Breast epithelium (tissue), 4 donors: ENCODE results near the gene DCLRE1C. TPM values are rescaled to one million over a fixed set of nuclear protein-coding genes. Genes with fewer than 3 reads are reported as not detected.
A peak's percentile ranks its signal among the peaks of the same experiment; 100 is the strongest.
"Not testable (repeated sequence)": the region's sequence is repeated elsewhere in the genome, so short reads cannot be mapped to it uniquely, and the experiment has no call there.

Experiments used
- DNase-seq, 2 donors: peaks; one replicate each; pipeline ENCODE4 v3.0.0-alpha.2; 2019; ENCODE audit warnings: low spot score in 2 of 2
- H3K27ac ChIP-seq, 2 donors: fragments of 200-600 bp; sonication (generic) in 1 of 2; one replicate each; pipeline ENCODE4 v1.5.1; 2016 to 2019; ENCODE audit warnings: mild to moderate bottlenecking in 1 of 2
- H3K27me3 ChIP-seq, 2 donors: fragments of 200-600 bp; sonication (generic) in 1 of 2; one replicate each; pipeline versions ENCODE4 v1.5.1 to v1.6.0; 2017 to 2019; ENCODE audit warnings: control low read depth in 1 of 2, mild to moderate bottlenecking in 1 of 2
- H3K36me3 ChIP-seq: fragments of 200-600 bp; one replicate; pipeline ENCODE4 v1.5.1; 2019
- H3K4me1 ChIP-seq, 2 donors: fragments of 200-600 bp; sonication (generic); one replicate each; pipeline ENCODE4 v1.5.1; 2016 to 2019; ENCODE audit warnings: control low read depth in 1 of 2
- H3K4me3 ChIP-seq, 3 donors: fragments of 200-600 bp; sonication (generic); 1 replicate in 2 of 3; 2 replicates in 1 of 3; pipeline ENCODE4 v1.5.1; 2016 to 2019; ENCODE audit warnings: mild to moderate bottlenecking in 3 of 3, moderate library complexity in 2 of 3
- H3K9me3 ChIP-seq, 2 donors: fragments of 200-600 bp; sonication (generic) in 1 of 2; one replicate each; pipeline ENCODE4 v1.5.1; 2016 to 2019; ENCODE audit warnings: control low read depth in 1 of 2
- POLR2A ChIP-seq: fragments of 450-650 bp; IDR thresholded peaks from one replicate; pipeline ENCODE4 v1.6.1; 2016; ENCODE audit warnings: antibody characterized with exemption, mild to moderate bottlenecking, moderate library complexity
- POLR2AphosphoS5 ChIP-seq, 3 donors: sonication (generic); formaldehyde crosslinking; IDR thresholded peaks; one replicate each; pipeline ENCODE4 v1.6.1; 2017; ENCODE audit warnings: antibody characterized with exemption in 3 of 3
- intact Hi-C: fragments of 100-400 bp; cut with DNase I; formaldehyde crosslinking; loops from one replicate; pipeline ENCODE4 v1.15.1; 2023; ENCODE audit warnings: low total_unique reads
- total RNA-seq, 3 donors: library from RNA; depleted of rRNA; stranded (reverse); fragments of >200 nt; gene quantifications; one replicate each; pipeline ENCODE4 v1.1.0, GENCODE V29; 2016
- TF ChIP-seq, protein P1 (sequence below), 3 donors: fragments of 450-650 bp; IDR thresholded peaks; one replicate each; pipeline ENCODE4 v1.5.1; 2016 to 2017; ENCODE audit warnings: antibody characterized with exemption in 3 of 3, mild to moderate bottlenecking in 3 of 3, moderate library complexity in 3 of 3

The DCLRE1C gene
- total RNA-seq: 10 to 100 TPM in 2 of 3 donors, 1 to 10 TPM in 1; 8.3 to 21.2 (median 10.8) TPM

DNA sequence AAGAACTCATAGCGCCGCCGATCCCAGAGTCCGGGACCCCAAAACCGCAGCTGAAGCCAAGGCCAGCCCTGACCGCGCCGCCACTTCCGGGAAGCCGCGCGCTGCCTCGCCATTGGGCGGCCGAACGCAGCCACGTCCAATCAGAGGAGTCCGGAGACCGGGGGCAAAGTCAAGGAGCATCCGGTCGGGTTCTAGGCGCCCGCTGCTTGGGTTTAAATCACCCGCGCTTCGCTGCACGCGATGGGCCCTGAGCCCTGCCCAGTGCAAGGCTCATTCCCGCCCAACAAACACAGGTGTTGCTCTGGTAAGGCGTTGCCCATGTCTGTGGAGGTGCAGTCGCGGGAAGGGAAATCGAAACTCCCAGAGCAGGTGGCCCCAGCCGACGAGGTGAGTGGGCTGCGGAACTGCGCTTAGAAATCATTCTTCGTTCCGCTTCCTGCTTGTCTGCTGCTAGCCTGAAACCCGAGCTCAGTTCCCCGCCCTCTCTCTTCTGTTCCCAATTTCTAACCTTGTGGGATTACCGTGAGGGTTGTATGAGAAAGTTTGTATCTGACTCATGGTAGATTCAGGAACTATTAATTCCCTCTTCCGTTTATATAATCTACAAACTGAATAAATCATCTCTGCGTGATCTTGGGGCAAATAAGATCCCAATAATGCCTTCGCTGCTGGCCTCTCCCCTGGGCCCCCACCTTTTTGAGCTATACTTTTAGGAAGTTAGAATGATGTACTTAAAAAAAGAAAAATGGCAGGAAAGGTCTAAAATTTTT is at the start of gene DCLRE1C:
DCLRE1C (minus strand) TSS at position 96 of the 770 bp plus-strand sequence; CDS start at position 10, 86 bp downstream.
- peak within 1 kb of the TSS; percentile 50 to 79 (median 70) for H3K4me3 ChIP-seq
- H3K4me1 ChIP-seq: no peaks in the 10 kb centered on the region
- H3K36me3 ChIP-seq: no peaks in the 10 kb centered on the region
- H3K9me3 ChIP-seq: no peaks in the 10 kb centered on the region
- peak within 1 kb of the TSS; percentile 78 to 91 for H3K27ac ChIP-seq
- DNase-seq: peak; percentile 85 to 88
- intact Hi-C loops: loop anchor here (10.0 kb wide), 1 partner anchor 141 kb away; the partner anchor contains the start of gene RPP38
- H3K27me3 ChIP-seq: no peaks in the 10 kb centered on the region
- TF ChIP-seq POLR2AphosphoS5 (IDR thresholded peaks at IDR 0.05) (peak; percentile 69 to 87 (median 75)), POLR2A (peak; percentile 18)
- TF ChIP-seq, protein P1, sequence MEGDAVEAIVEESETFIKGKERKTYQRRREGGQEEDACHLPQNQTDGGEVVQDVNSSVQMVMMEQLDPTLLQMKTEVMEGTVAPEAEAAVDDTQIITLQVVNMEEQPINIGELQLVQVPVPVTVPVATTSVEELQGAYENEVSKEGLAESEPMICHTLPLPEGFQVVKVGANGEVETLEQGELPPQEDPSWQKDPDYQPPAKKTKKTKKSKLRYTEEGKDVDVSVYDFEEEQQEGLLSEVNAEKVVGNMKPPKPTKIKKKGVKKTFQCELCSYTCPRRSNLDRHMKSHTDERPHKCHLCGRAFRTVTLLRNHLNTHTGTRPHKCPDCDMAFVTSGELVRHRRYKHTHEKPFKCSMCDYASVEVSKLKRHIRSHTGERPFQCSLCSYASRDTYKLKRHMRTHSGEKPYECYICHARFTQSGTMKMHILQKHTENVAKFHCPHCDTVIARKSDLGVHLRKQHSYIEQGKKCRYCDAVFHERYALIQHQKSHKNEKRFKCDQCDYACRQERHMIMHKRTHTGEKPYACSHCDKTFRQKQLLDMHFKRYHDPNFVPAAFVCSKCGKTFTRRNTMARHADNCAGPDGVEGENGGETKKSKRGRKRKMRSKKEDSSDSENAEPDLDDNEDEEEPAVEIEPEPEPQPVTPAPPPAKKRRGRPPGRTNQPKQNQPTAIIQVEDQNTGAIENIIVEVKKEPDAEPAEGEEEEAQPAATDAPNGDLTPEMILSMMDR (IDR thresholded peaks at IDR 0.05): no peak

DNA sequence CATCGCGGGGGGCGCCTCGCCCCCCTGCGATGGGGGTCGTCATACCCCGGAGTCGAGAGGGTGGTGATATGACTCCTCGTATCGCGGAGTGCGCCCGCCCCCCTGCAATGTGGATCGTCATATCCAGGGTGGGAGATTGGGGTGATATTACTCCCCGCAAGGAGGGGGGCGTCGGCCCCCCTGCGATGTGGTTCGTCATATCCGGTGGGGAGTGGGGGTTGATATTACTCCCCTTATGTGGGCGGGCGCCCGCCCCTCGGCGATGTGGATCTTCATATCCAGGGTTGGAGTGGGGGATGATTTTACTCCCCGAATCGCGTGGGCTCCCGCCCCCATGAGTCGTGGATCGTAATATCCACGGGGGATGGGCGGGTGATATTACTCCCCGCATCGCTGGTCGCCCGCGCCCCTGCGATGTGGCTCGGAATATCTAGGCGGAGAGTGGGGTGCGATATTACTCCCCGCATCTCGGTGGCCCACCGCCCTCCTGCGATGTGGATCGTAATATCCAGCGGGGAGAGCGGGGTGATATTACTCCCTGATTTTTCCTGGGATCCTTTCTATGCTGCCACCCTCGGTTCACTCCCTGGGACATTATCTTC is 42.2 kb upstream of the DCLRE1C start:
- peak overlapping the region in 1 of 3 donors; percentile 12 for H3K4me3 ChIP-seq
- DNase-seq: no peak

DNA sequence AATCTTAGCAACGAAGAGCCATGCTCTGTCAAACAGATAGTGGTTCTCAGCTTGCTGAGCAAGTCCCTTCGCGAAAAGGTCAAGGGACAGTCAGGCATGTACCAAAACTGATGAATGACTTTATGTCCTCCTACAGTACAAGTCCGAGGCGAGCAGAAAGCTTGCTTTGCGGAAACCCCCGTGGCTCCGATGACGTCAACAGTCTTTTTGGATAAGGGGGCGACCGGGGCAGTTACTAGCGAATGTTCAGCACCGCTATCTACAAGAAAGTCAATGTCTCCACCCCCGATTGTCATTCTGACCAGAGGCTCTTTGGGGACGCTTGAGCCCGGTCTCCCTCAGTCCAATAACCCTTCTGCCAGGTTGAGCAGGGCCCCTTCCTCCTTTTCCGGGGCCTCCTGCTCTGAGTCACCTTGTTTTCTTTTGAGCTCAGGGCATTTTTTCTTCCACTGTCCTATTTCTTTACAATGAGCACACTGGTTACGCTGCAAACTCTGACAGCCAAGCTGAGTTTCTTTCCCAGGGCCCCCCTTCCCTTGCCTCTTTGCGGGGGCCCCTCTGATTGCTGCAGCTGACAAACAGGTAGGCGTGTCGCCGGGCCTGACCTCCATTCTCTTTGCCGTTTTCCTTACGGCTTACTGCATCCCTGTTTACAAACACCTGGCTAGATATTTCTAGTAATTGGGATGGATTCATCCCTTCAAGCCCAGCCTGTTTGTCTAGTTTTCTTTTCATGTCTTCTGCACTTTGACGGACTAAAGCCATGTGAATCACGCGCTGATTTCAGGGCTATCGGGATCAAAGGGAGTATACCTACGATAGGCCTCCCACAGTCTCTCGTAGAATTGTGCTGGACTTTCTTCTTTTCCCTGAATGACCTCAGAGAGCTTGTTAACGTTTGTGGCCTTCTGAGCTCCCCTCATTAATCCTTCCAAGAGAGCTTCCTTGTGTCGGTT is 39.9 kb upstream of the DCLRE1C start:
- H3K4me3 ChIP-seq, H3K36me3 ChIP-seq, intact Hi-C loops, H3K27me3 ChIP-seq, H3K27ac ChIP-seq, H3K4me1 ChIP-seq, H3K9me3 ChIP-seq, DNase-seq: not testable (repeated sequence)

More for the DNA sequence above, 42.2 kb upstream of the DCLRE1C start:
- no peak for TF ChIP-seq POLR2AphosphoS5 (IDR thresholded peaks at IDR 0.05)
- TF ChIP-seq, protein P1 (IDR thresholded peaks at IDR 0.05): no peak
- TF ChIP-seq POLR2A: no peak
- Histone ChIP-seq H3K27ac (no peak overlapping the region), H3K4me1 (no peaks in the 10 kb centered on the region), H3K36me3 (no peaks in the 10 kb centered on the region), H3K9me3 (no peaks in the 10 kb centered on the region), H3K27me3 (no peaks in the 10 kb centered on the region)
- intact Hi-C loops: no loop called here

DNA sequence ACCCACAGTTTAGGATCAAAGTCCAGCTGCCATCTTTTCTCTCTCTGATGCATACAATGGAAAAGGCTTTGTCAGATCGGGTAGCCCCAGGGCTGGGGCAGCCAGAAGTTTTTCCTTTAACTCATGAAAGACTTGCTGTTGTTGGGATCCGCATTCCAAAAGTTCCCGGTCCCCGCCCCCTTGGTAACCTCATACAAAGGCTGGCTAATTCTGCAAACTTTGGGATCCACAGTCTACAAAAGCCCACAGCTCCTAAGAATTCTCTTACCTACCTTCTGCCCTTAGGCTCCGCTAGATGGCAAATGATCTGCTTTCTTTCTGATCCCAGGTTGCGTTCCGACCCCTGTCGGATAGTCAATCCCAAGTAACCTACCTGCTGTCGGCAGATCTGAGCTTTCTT is 38.4 kb upstream of the DCLRE1C start:
- DNase-seq, H3K4me1 ChIP-seq, H3K27me3 ChIP-seq, H3K36me3 ChIP-seq, H3K27ac ChIP-seq, H3K4me3 ChIP-seq, H3K9me3 ChIP-seq, intact Hi-C loops: not testable (repeated sequence)

DNA sequence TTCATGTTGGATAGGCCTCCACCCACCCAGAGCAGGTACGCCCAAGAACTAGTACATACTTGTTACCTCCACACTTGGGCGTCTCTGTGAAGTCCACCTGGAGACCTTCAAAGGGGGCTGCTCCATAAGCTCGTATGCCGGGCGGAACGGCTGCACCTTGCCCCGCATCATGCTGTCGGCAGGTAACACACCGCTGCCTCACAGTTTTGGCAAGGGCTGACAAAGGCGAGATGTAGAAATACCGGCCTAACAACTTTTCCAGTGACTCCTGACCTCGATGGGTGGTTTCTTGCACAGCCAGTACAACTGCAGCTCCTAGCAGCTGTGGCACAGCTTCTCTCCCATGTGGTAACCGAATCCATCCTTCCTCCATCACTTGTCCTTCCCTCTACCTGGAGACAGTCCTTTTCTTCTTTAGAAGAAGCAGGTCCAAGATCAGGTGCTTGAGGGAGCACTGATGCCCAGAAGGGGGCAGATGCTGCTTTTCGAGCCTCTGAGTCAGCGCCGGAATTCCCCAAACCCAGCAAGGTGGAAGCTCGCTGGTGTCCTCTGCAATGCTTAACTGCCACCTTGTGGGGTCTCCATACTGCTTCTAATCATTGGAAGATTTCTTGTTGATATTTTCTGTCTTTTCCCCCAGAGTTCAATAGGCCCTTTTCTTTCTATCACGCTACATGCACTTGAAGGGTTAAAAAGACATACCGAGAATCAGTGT is 37.3 kb upstream of the DCLRE1C start:
- H3K27me3 ChIP-seq, H3K4me3 ChIP-seq, H3K4me1 ChIP-seq, H3K27ac ChIP-seq, intact Hi-C loops, H3K36me3 ChIP-seq, H3K9me3 ChIP-seq: not testable (repeated sequence)
- DNase-seq: peak in 1 of 2 donors; percentile 44

DNA sequence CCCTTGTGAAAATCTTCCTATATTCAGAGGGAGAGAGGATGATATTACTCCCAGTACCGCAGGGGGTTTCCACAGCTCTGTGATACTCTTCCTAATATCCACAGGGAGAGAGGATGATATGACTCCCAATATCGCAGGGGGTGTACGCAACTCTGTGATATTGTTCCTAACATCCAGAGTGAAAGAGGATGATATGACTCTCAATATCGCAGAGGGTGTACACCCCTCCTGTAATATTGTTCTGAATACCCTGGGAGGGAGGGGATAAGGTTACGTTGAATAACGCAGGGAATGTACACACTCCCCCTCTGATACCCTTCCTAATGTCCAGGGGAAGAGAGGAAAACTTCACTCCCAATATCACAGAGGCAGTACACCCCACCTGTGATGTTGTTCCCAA is 35.7 kb upstream of the DCLRE1C start:
- DNase-seq, H3K4me3 ChIP-seq, H3K4me1 ChIP-seq, H3K27ac ChIP-seq, H3K36me3 ChIP-seq, H3K27me3 ChIP-seq, intact Hi-C loops, H3K9me3 ChIP-seq: not testable (repeated sequence)
